HG03354 (cell line): Measurements from ENCODE around the gene SNAPC4.

ENCODE experiments used
- ATAC-seq: cut with Tn5 transposase; IDR thresholded peaks from one replicate; pipeline ENCODE4 v1.9.1; 2021; ENCODE audit warnings: mild to moderate bottlenecking; ENCODE audit not compliant: unreplicated experiment, poor library complexity, severe bottlenecking

Gene SNAPC4

GRCh38 chr9:136400038-136400834 is at the start of gene SNAPC4:
SNAPC4 (minus strand) TSS chr9:136400170; CDS start chr9:136398428, 1,742 bp downstream.
- ATAC-seq, result peak; percentile 75

DNA sequence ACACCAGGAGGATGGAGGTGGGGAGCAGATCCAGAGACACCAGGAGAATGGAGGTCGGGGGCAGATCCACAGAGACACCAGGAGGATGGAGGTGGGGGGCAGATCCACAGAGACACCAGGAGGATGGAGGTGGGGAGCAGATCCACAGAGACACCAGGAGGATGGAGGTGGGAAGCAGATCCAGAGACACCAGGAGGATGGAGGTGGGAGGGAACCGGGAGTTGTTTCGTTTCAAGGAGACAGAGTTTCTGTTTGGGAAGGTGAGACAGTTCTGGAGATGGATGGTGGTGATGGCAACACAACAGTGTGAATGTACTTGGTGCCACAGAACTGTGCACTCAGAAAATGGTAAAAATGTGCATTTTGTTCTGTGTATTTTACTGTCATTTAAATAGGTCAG is 48.7 kb upstream of the SNAPC4 start:
- ATAC-seq, result no peak

- no peak for ATAC-seq
Observed at GRCh38 chr9:136447173-136447778, 47.3 kb upstream of the SNAPC4 start.

DNA sequence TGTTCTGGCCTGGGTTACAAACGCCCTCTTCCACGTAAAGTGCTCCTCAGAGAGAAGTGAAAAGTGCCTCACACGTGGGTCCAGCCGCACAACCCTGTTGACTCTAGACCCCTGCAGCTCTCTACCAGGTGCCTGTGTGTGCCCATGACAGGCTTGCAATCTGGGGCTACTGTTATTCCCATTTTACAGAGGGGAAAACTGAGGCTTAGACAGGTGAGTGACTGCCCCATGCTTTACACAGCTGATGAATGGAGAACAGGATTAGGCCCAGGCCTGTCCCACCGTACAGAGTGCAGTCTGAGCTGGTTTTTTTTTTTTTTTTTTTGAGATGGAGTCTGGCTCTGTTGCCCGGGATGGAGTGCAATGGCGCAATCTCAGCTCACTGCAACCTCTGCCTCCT is 45.8 kb upstream of the SNAPC4 start:
- ATAC-seq, result no peak

- no peak for ATAC-seq
Observed at GRCh38 chr9:136444102-136444501, 44.1 kb upstream of the SNAPC4 start.

- ATAC-seq, result no peak
Observed at GRCh38 chr9:136443687-136444086, 43.7 kb upstream of the SNAPC4 start.

GRCh38 chr9:136443087-136443486 is 43.1 kb upstream of the SNAPC4 start:
- no peak for ATAC-seq

DNA sequence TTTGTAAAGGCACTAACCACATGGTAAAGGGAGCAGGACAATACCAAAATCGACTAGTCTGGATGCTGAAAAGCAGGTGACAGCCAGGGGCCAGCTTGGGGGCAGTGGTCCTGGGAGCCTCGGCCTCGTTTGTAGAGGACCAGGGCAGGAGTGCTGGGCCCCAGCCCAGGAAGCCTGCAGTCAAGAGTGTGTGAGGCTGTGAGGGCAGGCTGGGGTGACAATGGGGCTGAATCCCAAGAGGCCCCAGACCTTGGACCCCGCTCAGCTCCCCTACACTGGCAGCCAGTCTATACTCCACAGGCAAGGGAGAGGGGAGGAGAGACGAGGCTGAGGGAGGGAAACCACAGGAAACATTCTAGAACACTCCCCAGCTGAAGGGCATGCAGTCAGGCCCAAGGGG is 42.3 kb upstream of the SNAPC4 start:
- no peak for ATAC-seq

- no peak for ATAC-seq
Observed at GRCh38 chr9:136441681-136442245, 41.8 kb upstream of the SNAPC4 start.

DNA sequence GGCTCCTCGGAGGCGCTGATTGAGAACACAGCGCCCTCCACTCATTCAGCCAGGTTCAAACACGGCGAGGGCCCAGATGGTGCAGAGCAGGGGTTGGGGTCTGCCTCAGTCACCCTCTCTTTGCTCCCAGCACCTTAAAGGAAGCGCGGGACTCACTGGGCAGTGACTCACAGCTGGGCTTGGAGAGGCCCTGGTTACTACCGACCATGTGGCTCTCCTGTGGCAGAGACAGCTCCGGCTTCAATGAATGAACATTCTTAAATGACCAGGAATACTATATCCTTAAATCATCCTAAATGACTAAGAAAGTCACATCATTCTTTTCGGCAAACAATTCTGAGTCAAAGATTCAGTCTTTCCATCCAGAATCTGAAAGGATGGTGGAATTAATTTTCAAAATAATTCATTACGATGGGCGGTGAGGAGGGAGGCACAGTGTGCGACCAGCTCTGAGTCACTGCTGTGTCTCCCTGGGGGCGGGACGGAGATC is 41.3 kb upstream of the SNAPC4 start:
- ATAC-seq, result no peak

DNA sequence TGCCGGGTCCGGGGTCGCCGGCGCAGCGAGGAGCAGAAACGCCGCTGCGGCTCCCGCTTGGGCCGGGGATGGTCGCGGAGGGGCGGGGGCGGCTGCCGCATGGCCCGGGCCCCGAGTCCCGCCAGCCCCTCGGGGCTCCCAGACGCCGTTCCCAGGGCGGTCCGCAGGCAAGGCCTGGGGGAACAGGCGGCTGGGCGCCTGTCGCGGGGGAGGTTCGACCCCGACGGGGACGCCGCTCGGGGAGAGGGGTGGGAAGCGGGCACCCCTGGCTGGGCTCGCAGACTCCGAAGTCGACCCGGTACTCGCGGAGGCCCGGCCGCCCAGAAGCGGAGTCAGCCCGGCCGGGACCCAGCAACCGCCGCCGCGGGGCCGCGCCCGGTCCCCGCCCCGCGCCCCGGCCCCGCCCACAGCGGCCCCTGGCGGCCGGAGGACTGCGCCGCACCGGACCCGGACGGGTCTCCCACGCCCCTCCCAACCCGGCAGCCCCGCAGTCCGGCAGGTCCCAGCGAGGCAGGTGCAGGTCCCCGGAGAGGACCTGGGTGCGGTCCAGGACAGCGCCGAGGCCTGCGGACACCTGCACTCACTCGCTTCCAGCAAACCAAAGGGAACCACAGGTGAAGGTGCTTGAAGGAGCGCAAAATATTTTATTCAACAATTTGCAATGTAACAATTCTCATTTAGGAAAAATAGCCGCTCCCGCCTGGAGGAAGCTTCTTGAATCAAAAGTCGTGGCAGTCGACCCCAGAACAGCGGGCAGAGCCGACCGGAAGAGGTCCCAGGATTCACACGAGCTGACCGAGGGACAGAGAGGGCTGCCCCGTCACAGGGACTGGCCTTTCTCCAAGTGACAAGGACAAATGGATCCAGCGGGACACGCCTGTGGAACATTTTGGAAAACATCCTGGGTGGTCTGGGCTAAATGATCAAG is 39.8 kb upstream of the SNAPC4 start, which contains the start of gene INPP5E:
Gene INPP5E (minus strand): TSS at position 365 of the 928 bp plus-strand sequence. CDS start 426 bp downstream, outside the sequence.
- peak; percentile 75 for ATAC-seq

DNA sequence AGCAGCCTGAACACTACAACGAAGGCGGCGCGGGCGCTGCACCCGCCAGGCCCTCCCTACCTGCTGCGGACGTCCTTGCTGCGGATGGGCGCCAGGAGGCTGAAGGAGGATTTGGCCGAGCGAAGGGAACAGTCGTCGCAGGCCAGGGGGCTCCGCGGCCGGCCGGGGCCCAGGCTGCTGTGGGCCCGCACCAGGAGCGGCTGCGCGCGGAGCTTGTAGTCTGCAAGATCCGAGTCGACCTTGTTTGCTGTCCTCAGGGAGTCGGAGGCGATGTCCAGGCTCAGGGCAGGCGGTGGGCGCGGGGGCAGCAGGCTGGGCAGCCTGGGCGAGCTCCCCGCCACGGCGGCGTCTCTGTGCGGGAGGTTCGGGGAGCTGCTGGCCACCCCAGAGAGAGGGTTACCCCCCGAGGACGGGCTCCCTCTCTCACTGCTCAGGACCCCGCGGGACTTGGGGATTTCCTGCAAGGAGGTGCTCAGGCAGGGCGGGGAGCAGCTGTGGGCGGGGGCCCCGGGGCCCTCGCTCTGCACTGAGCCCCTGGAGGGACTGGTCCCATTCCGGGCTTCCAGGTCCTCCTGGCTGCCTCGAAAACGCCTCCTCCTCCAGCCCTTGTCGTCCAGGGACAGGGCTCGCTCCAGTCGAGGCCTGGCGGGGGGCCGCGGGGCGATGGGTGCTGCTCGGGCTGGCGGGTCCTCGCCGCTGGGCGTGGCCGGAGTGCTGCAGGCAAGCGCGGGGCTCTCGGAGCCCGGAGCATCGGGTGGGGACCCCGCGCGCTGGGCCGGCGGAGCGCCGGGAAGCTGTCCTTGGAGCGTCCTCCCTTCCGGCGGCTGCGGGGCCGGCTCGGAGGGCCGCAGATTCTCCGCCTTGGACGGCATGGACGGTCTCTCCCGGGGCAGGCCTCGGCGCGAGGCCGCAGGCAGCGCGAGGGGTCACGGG is 38.8 kb upstream of the SNAPC4 start:
- ATAC-seq, result peak; percentile 53

DNA sequence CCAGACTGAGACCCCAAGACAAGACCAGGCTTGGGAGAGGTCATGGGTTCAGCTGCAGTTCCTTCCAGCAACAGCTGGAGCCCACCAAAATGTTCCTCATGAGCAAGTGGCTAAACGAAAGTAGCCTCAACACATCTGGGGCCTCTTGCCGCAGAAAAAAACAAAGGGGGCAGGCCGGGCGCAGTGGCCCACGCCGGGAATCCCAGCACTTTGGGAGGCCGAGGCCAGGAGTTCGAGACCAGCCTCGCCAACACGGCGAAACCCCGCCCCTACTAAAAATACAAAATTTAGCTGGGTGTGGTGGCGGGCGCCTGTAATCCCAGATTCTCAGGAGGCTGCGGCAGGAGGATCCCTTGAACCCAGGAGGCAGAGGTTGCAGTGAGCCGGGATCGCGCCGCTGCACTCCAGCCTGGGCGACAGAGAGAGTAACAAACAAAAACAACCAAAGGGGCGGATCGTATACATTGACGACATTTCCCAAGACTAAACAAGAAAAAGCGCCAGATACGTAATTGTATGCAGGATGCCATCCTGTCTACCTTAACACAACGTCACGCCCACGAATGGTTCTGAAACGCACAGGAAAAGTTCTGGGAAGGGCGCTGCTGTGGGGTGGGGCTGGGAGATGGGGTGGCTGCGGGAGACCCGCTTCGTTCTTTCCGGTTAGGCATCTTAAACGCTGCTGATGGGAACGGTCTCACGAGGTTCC is 38.0 kb upstream of the SNAPC4 start:
- no peak for ATAC-seq

DNA sequence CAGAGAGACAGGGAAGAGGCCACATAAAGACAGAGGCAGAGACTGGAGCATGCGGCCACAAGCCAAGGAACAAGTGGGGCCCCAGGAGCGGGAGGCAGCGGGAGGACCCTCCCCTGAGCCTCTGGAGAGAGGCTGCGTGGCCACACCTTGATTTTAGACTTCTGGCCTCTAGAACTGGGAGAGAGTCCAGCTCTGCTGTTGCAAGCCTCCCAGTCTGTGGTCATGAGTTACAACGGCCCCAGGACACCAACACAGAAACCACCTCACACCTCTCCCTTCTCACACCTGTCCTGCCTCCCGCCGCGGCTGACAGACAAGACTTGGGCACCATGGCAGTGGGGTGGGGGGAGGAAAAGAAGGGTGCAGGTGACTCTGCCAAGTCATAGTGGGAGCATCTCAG is 37.5 kb upstream of the SNAPC4 start:
- ATAC-seq, result no peak

GRCh38 chr9:136436055-136436634 is 36.2 kb upstream of the SNAPC4 start:
- ATAC-seq, result no peak

GRCh38 chr9:136434580-136435169 is 34.7 kb upstream of the SNAPC4 start:
- no peak for ATAC-seq

- ATAC-seq, result no peak
Observed at GRCh38 chr9:136433849-136434579, 34.0 kb upstream of the SNAPC4 start.
